Measurements from ENCODE around the gene TCF3. TPM values are rescaled to one million over a fixed set of nuclear protein-coding genes. Genes with fewer than 3 reads are reported as not detected.

The TCF3 gene
- total and polyA plus RNA-seq, 2 experiments from 2014 or later: 18.3 to 58.9 TPM

GRCh38 chr19:1629256-1629808 is 23.1 kb downstream of the TCF3 start:
- Histone ChIP-seq H3K36me3 (ENCODE audit: low read depth) (peaks cover 3% of the 10 kb centered on the region; the same call in 1 of the 2 replicates), H2AFZ (no peak overlapping the region), H4K20me1 (ENCODE audit: insufficient read depth) (no peaks in the 10 kb centered on the region)

GRCh38 chr19:1627194-1627593 is 25.2 kb downstream of the TCF3 start:
- H3F3A ChIP-seq (ENCODE audit: insufficient read depth): no peaks in the 10 kb centered on the region
- no peak overlapping the region for H2AFZ ChIP-seq
- no peaks in the 10 kb centered on the region for H3K27me3 ChIP-seq (replicated peaks; ENCODE audit: insufficient read depth)
- 97% methylated on average over 16 to 17 of the region's 17 CpGs for WGBS, 2 experiments (ENCODE audit: low coverage in 1 of 2, low lambda C conversion rate in 2 of 2, missing lambda C conversion rate in 2 of 2)
- H3K9ac ChIP-seq: no peak overlapping the region
- no peak overlapping the region for H3K4me3 ChIP-seq
- H3K4me2 ChIP-seq (ENCODE audit: unreplicated experiment): no peak overlapping the region
- DNase-seq: no peak
- TF ChIP-seq EZH2 (IDR thresholded peaks at IDR 0.05; ENCODE audit: insufficient read depth, poor library complexity, severe bottlenecking) (no peak), EZH2phosphoT487 (IDR thresholded peaks at IDR 0.05; ENCODE audit: insufficient read depth, low read depth) (no peak)
- no peaks in the 10 kb centered on the region for H4K20me1 ChIP-seq (ENCODE audit: insufficient read depth)
- no peaks in the 10 kb centered on the region for H3K9me2 ChIP-seq (ENCODE audit: insufficient read depth)
- no peaks in the 10 kb centered on the region for H3K9me3 ChIP-seq (ENCODE audit: low read depth)
- in situ Hi-C loops (cut with MboI): no loop called here
- no peak overlapping the region for H3K27ac ChIP-seq
- no peaks in the 10 kb centered on the region for H3K4me1 ChIP-seq (ENCODE audit: insufficient read depth)
- peaks cover 3% of the 10 kb centered on the region; the same call in 1 of the 2 replicates for H3K36me3 ChIP-seq (ENCODE audit: low read depth)
- H3K79me2 ChIP-seq (ENCODE audit: insufficient read depth): no peaks in the 10 kb centered on the region; the same call in 1 of the 2 replicates

More at GRCh38 chr19:1629256-1629808, 23.1 kb downstream of the TCF3 start:
- no peak for TF ChIP-seq EZH2phosphoT487 (IDR thresholded peaks at IDR 0.05; ENCODE audit: insufficient read depth, low read depth)
- no peak for TF ChIP-seq EZH2 (IDR thresholded peaks at IDR 0.05; ENCODE audit: insufficient read depth, poor library complexity, severe bottlenecking)
- no peak overlapping the region for H3K9ac ChIP-seq
- DNase-seq: no peak
- in situ Hi-C loops (cut with MboI): no loop called here
- H3K9me2 ChIP-seq (ENCODE audit: insufficient read depth): no peaks in the 10 kb centered on the region
- no peak overlapping the region for H3K4me2 ChIP-seq (ENCODE audit: unreplicated experiment)
- no peaks in the 10 kb centered on the region for H3K9me3 ChIP-seq (ENCODE audit: low read depth)
- peaks cover 2% of the 10 kb centered on the region for H3K79me2 ChIP-seq (ENCODE audit: insufficient read depth)
- no peaks in the 10 kb centered on the region for H3K4me1 ChIP-seq (ENCODE audit: insufficient read depth)
- H3K4me3 ChIP-seq: no peak overlapping the region
- H3K27ac ChIP-seq: no peak overlapping the region
- WGBS, 2 experiments (ENCODE audit: low coverage in 1 of 2, low lambda C conversion rate in 2 of 2, missing lambda C conversion rate in 2 of 2): 94 to 99% methylated on average over 23 of the region's 24 CpGs
- no peaks in the 10 kb centered on the region for H3K27me3 ChIP-seq (replicated peaks; ENCODE audit: insufficient read depth)
- H3F3A ChIP-seq (ENCODE audit: insufficient read depth): no peaks in the 10 kb centered on the region

- no peak overlapping the region for H3K27ac ChIP-seq
- 93 to 94% methylated on average over 31 of the region's 32 CpGs for WGBS, 2 experiments (ENCODE audit: low coverage in 1 of 2, low lambda C conversion rate in 2 of 2, missing lambda C conversion rate in 2 of 2)
Observed at GRCh38 chr19:1626417-1627010, 25.9 kb downstream of the TCF3 start.

GRCh38 chr19:1624458-1624857 is 28.0 kb downstream of the TCF3 start:
- WGBS, 2 experiments (ENCODE audit: low coverage in 1 of 2, low lambda C conversion rate in 2 of 2, missing lambda C conversion rate in 2 of 2): 76 to 77% methylated on average over 23 of the region's 23 CpGs
- Histone ChIP-seq H3K79me2 (ENCODE audit: insufficient read depth) (no peaks in the 10 kb centered on the region; the same call in 1 of the 2 replicates), H3K27ac (no peak overlapping the region), H3K9me2 (ENCODE audit: insufficient read depth) (no peaks in the 10 kb centered on the region), H3K4me2 (ENCODE audit: unreplicated experiment) (no peak overlapping the region), H3K36me3 (ENCODE audit: low read depth) (peaks cover 3% of the 10 kb centered on the region; the same call in 1 of the 2 replicates), H3K9me3 (ENCODE audit: low read depth) (no peaks in the 10 kb centered on the region), H3K27me3 (replicated peaks; ENCODE audit: insufficient read depth) (no peaks in the 10 kb centered on the region), H3K4me3 (no peak overlapping the region), H3K4me1 (ENCODE audit: insufficient read depth) (no peaks in the 10 kb centered on the region), H4K20me1 (ENCODE audit: insufficient read depth) (no peaks in the 10 kb centered on the region), H3F3A (ENCODE audit: insufficient read depth) (no peaks in the 10 kb centered on the region), H2AFZ (no peak overlapping the region), H3K9ac (no peak overlapping the region)
- in situ Hi-C loops (cut with MboI): no loop called here
- no peak for TF ChIP-seq EZH2phosphoT487 (IDR thresholded peaks at IDR 0.05; ENCODE audit: insufficient read depth, low read depth)
- peak; percentile 63 for DNase-seq

More at GRCh38 chr19:1626417-1627010, 25.9 kb downstream of the TCF3 start:
- Histone ChIP-seq H3K79me2 (ENCODE audit: insufficient read depth) (no peaks in the 10 kb centered on the region; the same call in 1 of the 2 replicates), H3F3A (ENCODE audit: insufficient read depth) (no peaks in the 10 kb centered on the region), H2AFZ (no peak overlapping the region), H3K9ac (no peak overlapping the region), H3K36me3 (ENCODE audit: low read depth) (peaks cover 3% of the 10 kb centered on the region; the same call in 1 of the 2 replicates), H3K4me2 (ENCODE audit: unreplicated experiment) (no peak overlapping the region), H3K9me3 (ENCODE audit: low read depth) (no peaks in the 10 kb centered on the region), H3K4me1 (ENCODE audit: insufficient read depth) (no peaks in the 10 kb centered on the region), H3K27me3 (replicated peaks; ENCODE audit: insufficient read depth) (no peaks in the 10 kb centered on the region), H3K9me2 (ENCODE audit: insufficient read depth) (no peaks in the 10 kb centered on the region), H4K20me1 (ENCODE audit: insufficient read depth) (no peaks in the 10 kb centered on the region), H3K4me3 (no peak overlapping the region)
- in situ Hi-C loops (cut with MboI): no loop called here
- TF ChIP-seq EZH2 (IDR thresholded peaks at IDR 0.05; ENCODE audit: insufficient read depth, poor library complexity, severe bottlenecking) (no peak), EZH2phosphoT487 (IDR thresholded peaks at IDR 0.05; ENCODE audit: insufficient read depth, low read depth) (no peak)
- no peak for DNase-seq
